HG02884 (cell line): ENCODE data around the gene CGRRF1.

Experiments
- ATAC-seq: cut with Tn5 transposase; IDR thresholded peaks from one replicate; pipeline ENCODE4 v1.9.1; 2021; ENCODE audit warnings: mild to moderate bottlenecking, moderate library complexity; ENCODE audit not compliant: unreplicated experiment

The CGRRF1 gene

DNA sequence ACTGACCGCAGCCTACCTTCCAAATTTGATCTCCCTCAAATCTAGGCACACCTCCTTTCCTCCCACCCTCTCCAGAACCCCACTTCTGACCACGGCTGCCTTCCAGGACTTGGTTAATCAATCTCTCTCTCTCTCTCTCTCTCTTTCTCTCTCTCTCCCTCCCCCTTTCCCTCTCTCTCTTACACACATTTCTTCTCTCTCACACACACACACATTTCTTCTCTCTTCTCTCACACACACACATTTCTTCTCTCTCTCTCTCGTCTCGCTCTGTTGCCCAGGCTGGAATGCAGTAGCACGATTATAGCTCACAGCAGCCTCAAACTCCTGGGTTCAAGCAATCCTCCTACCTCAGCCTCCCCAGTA lies 20.4 kb upstream of the CGRRF1 start:
- ATAC-seq: peak; percentile 22

- ATAC-seq: no peak
Observed at GRCh38 chr14:54489731-54490444, 19.8 kb upstream of the CGRRF1 start.

- ATAC-seq: no peak
Observed at GRCh38 chr14:54490445-54491175, 19.1 kb upstream of the CGRRF1 start.

DNA sequence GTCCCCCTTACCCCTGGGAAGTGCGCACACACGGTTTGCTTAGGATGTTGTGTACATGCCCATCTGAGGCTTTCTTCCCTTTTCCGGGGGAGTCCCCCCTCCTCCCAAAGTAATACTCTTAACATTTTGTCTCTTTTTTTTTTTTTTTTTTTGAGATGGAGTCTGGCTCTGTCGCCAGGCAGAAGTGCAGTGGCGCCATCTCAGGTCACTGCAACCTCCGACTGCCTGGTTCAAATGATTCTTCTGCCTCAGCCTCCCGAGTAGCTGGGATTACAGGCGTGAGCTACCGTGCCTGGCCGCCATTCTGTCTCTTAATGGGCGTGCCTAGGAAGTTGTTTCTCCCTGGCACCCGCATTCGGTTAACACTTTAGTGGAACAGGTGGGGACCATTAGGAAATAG lies 16.4 kb upstream of the CGRRF1 start:
- no peak for ATAC-seq

- no peak for ATAC-seq
Observed at GRCh38 chr14:54497224-54497623, 12.5 kb upstream of the CGRRF1 start.

DNA sequence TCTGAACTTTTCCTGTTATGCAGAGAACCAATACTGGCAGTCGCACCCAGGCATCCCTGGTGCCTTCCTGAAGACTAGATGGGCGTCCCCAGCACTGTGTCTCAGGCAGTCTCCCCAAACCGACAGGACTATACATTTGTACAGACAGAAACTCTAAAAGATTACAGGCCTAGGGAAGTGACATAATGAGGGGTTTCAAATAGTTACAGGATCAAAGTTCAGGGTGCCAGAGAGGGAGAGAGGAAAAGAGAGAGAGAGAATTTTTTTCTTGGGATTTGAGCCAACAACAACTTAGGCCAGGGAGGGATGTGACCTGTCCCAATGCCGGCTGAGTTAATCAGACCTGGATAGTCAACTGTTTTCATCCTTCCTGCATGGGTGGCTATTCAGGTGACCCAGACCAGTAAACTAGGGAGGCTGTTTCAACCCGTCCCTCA lies 11.6 kb upstream of the CGRRF1 start:
- ATAC-seq: no peak

GRCh38 chr14:54498579-54498978 lies 11.1 kb upstream of the CGRRF1 start:
- no peak for ATAC-seq

- ATAC-seq: no peak
Observed at GRCh38 chr14:54500744-54501143, 9.0 kb upstream of the CGRRF1 start.

GRCh38 chr14:54501480-54501879 lies 8.2 kb upstream of the CGRRF1 start:
- no peak for ATAC-seq

GRCh38 chr14:54502602-54503001 lies 7.1 kb upstream of the CGRRF1 start:
- no peak for ATAC-seq

- no peak for ATAC-seq
Observed at GRCh38 chr14:54503486-54503885, 6.2 kb upstream of the CGRRF1 start.

GRCh38 chr14:54512393-54512792 lies 2.7 kb downstream of the CGRRF1 start:
- no peak for ATAC-seq

DNA sequence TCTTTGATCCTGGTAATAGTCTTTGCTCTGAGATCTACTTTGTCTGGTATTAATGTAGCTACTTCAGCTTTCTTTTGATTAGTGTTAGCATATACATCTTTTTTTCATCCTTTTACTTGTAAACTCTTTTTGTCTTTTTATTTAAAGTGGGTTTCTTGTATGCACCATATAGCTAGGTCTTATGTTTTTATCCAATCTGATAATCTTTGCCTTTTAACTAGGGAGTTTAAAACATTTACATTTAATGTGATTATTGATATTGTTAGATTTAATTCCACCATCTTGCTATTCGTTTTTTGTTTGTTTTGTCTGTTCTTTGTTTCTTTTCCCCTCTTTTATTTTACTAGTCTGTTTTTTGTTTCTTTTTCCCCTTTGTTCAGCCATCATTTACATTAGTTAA lies 6.0 kb downstream of the CGRRF1 start:
- no peak for ATAC-seq

- ATAC-seq: no peak
Observed at GRCh38 chr14:54516709-54517108, 7.0 kb downstream of the CGRRF1 start.

- ATAC-seq: no peak
Observed at GRCh38 chr14:54524410-54524809, 14.7 kb downstream of the CGRRF1 start.

DNA sequence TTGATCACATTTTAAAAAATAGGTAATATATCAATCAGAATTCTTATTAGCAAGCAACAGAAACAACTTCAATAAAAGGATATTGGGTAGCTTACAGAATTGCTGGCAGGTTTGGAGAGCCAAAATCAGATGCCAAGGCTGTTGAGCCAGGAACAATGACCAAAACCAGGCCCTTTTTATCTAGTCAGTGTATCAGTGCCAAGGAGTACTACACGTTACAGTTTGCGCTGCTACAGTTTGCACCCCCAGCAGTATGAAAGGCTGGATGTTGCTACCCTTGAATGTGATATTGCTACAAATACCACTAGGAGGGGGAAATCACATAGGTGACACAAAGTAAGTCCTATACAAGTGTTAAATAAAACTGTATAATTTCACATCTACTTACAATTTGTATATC lies 19.3 kb downstream of the CGRRF1 start:
- ATAC-seq: no peak

GRCh38 chr14:54529811-54530210 lies 20.1 kb downstream of the CGRRF1 start:
- ATAC-seq: no peak

DNA sequence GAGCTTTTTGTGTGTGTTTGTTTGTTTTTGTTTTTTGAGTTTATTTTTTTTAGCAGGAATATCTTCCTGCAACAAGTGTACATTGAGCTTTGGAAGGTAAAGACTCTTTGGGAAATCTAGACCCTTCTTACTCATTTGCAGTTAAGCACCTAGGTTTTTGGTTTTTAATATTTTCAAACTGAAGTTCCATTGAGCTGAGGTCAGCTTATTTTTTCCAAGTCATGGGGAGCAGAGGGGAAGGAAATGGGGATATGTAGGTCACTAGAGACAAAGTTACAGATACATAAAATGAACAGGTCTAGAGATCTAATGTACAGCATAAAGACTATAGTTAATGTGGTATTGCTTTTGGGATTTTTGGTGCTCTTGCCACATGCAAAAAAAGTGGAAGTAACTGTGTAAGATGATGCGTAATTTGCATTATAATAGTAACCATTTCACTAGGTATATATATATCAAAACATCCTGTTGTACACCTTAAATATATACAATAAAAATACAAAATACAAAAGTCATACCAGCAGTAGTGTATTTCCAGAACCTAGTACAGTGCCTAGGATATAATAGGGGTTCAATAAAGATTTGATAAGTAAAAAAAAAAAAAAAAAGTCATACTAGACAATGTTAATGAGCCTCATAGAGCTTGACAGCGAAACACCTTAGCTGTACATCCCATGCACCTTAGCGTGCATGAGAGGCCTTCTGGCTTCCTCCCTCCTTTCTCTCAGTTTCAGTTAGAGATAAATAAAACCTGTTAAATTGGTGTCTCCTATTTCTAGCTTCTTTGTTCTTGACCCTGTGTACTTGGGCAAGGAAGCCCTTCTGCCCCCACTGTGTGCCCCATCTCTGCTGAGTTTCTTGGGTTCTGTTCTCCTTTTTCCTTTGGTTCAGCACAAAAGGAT lies 22.7 kb downstream of the CGRRF1 start:
- peak; percentile 97 for ATAC-seq

DNA sequence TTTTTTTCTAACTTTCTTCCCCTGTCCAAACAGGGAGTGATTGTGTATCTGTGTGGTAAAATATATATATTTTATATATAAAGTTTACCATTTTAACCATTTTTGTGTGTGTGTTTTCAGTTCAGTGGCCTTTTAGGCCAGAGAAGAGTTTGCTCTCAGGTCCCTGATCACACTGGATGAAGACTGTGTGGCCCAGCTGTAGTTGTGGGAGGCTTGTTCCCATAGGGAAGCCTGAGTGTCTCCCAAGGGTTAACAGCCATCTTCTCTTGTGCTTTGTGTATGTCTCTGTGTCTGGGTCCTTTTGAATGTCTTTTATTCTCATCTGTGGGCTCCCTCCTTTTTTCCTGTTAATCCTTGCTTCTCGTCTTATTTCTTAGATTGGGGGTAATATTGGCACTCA lies 23.4 kb downstream of the CGRRF1 start:
- ATAC-seq: peak; percentile 10

DNA sequence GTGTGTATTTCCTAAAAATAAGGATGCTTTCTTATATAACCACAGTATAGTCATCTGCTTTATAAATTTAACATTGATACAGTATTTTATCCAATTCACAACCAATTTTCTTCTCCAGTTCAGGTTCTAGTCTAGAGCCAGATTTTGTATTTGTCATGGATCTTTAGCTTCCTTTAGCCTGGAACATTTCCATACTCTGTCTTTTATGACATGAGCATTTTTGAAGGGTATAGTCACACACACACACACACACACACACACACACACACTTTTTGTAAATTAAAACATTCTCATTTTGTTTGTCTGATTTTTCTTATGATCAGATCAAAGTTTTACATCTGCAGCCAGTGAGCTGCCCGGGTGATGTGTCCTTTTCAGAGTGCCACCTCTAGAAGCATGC lies 25.4 kb downstream of the CGRRF1 start:
- ATAC-seq: no peak

DNA sequence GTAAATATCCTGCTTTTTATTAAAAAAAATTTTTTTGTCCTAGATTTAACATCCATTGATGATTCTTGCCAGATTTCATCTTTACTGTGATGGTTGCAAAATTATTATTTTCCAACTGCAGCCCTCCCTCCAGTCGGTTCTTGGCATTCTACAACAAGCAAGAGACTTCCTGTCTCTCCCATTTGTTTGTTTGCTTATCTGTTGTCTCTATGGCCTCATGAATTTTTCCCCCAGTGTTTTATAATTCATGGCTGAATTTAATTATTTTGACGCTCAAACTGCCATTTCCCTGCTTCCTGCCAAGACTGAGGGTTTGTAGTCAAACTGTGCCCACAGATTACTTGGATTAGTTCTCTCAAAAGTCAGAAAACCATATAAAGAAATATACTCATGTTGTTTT lies 25.9 kb downstream of the CGRRF1 start:
- no peak for ATAC-seq

GRCh38 chr14:54537651-54538050 lies 27.9 kb downstream of the CGRRF1 start:
- no peak for ATAC-seq
